Sigmoid colon (tissue), 7 donors: ENCODE measurements around the gene SHB. TPM values are rescaled to one million over a fixed set of nuclear protein-coding genes. Genes with fewer than 3 reads are reported as not detected.
A peak's percentile ranks its signal among the peaks of the same experiment; 100 is the strongest.
"Not testable (repeated sequence)": the region's sequence is repeated elsewhere in the genome, so short reads cannot be mapped to it uniquely, and the experiment has no call there.

Experiments
- DNase-seq: peaks from one replicate; pipeline ENCODE4 v3.0.0-alpha.2; 2019
- H3K27ac ChIP-seq, 4 donors: fragments of 200-600 bp; sonication (generic); one replicate each; pipeline ENCODE4 v1.5.1; 2016 to 2019; ENCODE audit warnings: mild to moderate bottlenecking in 1 of 4
- H3K27me3 ChIP-seq, 3 donors: fragments of 200-600 bp; sonication (generic); one replicate each; pipeline ENCODE4 v1.5.1; 2019; ENCODE audit warnings: mild to moderate bottlenecking in 1 of 3
- H3K36me3 ChIP-seq, 4 donors: fragments of 200-600 bp; sonication (generic); one replicate each; pipeline ENCODE4 v1.5.1; 2016 to 2019
- H3K4me1 ChIP-seq, 4 donors: fragments of 200-600 bp; sonication (generic); one replicate each; pipeline ENCODE4 v1.5.1; 2017 to 2019
- H3K4me3 ChIP-seq, 4 donors: fragments of 200-600 bp; sonication (generic); one replicate each; pipeline ENCODE4 v1.5.1; 2017 to 2019; ENCODE audit warnings: mild to moderate bottlenecking in 2 of 4, moderate library complexity in 1 of 4
- H3K9me3 ChIP-seq, 4 donors: fragments of 200-600 bp in 3 of 4; sonication (generic) in 3 of 4; one replicate each; pipeline versions ENCODE4 v1.5.1 to v1.6.1; 2013 to 2019
- EP300 ChIP-seq, 4 donors: sonication (generic); formaldehyde crosslinking; IDR thresholded peaks; one replicate each; pipeline ENCODE4 v1.6.1; 2017; ENCODE audit warnings: antibody characterized with exemption in 4 of 4
- POLR2A ChIP-seq, 2 donors: fragments of 450-650 bp; IDR thresholded peaks; one replicate each; pipeline ENCODE4 v1.6.1; 2016; ENCODE audit warnings: antibody characterized with exemption in 2 of 2, mild to moderate bottlenecking in 2 of 2, moderate library complexity in 2 of 2
- POLR2AphosphoS5 ChIP-seq, 4 donors: sonication (generic); formaldehyde crosslinking; IDR thresholded peaks; one replicate each; pipeline ENCODE4 v1.6.1; 2017; ENCODE audit warnings: antibody characterized with exemption in 4 of 4
- WGBS, 2 donors: extraction: QIAGEN DNeasy Blood & Tissue Kit; methylation state at CpG; one replicate each; pipeline ENCODE4 v1.1.7; 2013; 5-methylcytosine and 5-hydroxymethylcytosine counted together
- intact Hi-C: fragments of 100-400 bp; cut with DNase I; formaldehyde crosslinking; loops from one replicate; pipeline ENCODE4 v1.15.1; 2023
- polyA plus RNA-seq, 3 donors: library from polyadenylated mRNA; stranded (reverse); fragments of 200-250 nt; gene quantifications; one replicate each; pipeline ENCODE4 v1.2.3, GENCODE V29; 2013
- total RNA-seq, 4 donors: library from RNA; depleted of rRNA; stranded (reverse); fragments of >200 nt; gene quantifications; one replicate each; pipeline ENCODE4 v1.1.0, GENCODE V29; 2016
- TF ChIP-seq, protein P1 (sequence below), 4 experiments: fragments of 450-650 bp in 3 of 4; fragments of 200-600 bp in 1 of 4; IDR thresholded peaks; one replicate each; pipeline ENCODE4 v1.5.1; 2016 to 2019; ENCODE audit warnings: antibody characterized with exemption in 4 of 4, mild to moderate bottlenecking in 3 of 4, moderate library complexity in 2 of 4
- donor health status: healthy with polysubstance abuse.
- donor health status: Bipolar disorder and iron deficiency.
- donor health status: healthy.

The SHB gene
- total and polyA plus RNA-seq, 7 donors = 6.8 to 33.7 (median 10.2) TPM

- no peak for DNase-seq
- peaks cover 0 to 70% (median 17%) of the 10 kb centered on the region in 4 donors for H3K36me3 ChIP-seq
Measured at GRCh38 chr9:37897665-37898064, 171.4 kb downstream of the SHB start.

DNA sequence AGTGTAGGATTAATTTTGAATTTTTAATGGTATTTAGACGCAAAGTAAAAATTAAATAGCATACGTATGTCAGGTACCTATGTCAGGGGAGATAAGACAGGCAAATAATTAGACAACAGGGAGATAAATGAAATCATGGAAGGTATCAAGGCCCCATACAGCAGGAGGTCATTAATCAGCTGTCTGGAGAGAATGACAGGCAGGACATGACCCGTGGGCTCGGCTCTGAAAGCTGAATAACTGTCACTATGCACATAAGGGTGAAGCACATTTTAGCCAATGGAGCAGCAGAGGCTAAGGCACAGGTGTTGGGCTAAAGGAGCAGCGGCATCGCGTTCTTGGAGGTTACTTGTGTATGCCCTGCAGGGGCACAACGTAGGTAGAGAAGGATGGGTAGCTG lies 177.0 kb downstream of the SHB start:
- H3K9me3 ChIP-seq = no peaks in the 10 kb centered on the region
- 92 to 93% methylated on average over 8 of the region's 8 CpGs for WGBS, 2 donors
- H3K4me3 ChIP-seq = no peak overlapping the region
- DNase-seq = no peak
- H3K4me1 ChIP-seq = no peaks in the 10 kb centered on the region
- H3K27me3 ChIP-seq = no peaks in the 10 kb centered on the region
- intact Hi-C loops = no loop called here
- peaks cover 0 to 70% (median 15%) of the 10 kb centered on the region in 4 donors for H3K36me3 ChIP-seq
- H3K27ac ChIP-seq = no peak overlapping the region
- no peak for TF ChIP-seq EP300 (IDR thresholded peaks at IDR 0.05)
- TF ChIP-seq, protein P1, sequence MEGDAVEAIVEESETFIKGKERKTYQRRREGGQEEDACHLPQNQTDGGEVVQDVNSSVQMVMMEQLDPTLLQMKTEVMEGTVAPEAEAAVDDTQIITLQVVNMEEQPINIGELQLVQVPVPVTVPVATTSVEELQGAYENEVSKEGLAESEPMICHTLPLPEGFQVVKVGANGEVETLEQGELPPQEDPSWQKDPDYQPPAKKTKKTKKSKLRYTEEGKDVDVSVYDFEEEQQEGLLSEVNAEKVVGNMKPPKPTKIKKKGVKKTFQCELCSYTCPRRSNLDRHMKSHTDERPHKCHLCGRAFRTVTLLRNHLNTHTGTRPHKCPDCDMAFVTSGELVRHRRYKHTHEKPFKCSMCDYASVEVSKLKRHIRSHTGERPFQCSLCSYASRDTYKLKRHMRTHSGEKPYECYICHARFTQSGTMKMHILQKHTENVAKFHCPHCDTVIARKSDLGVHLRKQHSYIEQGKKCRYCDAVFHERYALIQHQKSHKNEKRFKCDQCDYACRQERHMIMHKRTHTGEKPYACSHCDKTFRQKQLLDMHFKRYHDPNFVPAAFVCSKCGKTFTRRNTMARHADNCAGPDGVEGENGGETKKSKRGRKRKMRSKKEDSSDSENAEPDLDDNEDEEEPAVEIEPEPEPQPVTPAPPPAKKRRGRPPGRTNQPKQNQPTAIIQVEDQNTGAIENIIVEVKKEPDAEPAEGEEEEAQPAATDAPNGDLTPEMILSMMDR (IDR thresholded peaks at IDR 0.05) = no peak
- TF ChIP-seq POLR2AphosphoS5 (IDR thresholded peaks at IDR 0.05) = no peak
- TF ChIP-seq POLR2A (IDR thresholded peaks at IDR 0.05) = no peak

More at GRCh38 chr9:37897665-37898064, 171.4 kb downstream of the SHB start:
- Histone ChIP-seq H3K27ac (no peak overlapping the region), H3K4me3 (no peak overlapping the region), H3K4me1 (peaks cover 0 to 14% (median 8%) of the 10 kb centered on the region in 4 donors), H3K9me3 (no peaks in the 10 kb centered on the region), H3K27me3 (no peaks in the 10 kb centered on the region)
- WGBS, 2 donors = 40 to 49% methylated on average over 2 of the region's 2 CpGs
- TF ChIP-seq EP300 (IDR thresholded peaks at IDR 0.05) (no peak), POLR2AphosphoS5 (IDR thresholded peaks at IDR 0.05) (no peak), POLR2A (IDR thresholded peaks at IDR 0.05) (no peak)
- TF ChIP-seq, protein P1 (IDR thresholded peaks at IDR 0.05) = no peak
- intact Hi-C loops = no loop called here

DNA sequence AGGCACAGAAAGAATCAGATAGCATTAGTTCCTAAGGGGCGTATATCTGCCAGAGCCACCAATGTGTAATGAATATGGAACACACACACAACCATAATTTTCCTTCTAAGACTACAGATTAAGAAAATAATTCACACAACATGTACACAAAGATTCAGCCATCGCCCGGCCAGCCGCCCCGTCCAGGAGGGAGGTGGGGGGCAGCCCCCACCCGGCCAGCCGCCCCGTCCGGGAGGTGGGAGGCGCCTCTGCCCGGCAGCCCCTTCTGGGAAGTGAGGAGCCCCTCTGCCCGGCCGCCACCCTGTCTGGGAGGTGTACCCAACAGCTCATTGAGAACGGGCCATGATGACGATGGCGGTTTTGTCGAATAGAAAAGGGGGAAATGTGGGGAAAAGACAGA lies 178.0 kb downstream of the SHB start:
- intact Hi-C loops, H3K27me3 ChIP-seq, H3K27ac ChIP-seq, H3K9me3 ChIP-seq, H3K4me3 ChIP-seq, DNase-seq, H3K4me1 ChIP-seq: not testable (repeated sequence)
- peaks cover 0 to 68% (median 13%) of the 10 kb centered on the region in 4 donors for H3K36me3 ChIP-seq
- 97 to 98% methylated on average over 15 of the region's 17 CpGs for WGBS, 2 donors

DNA sequence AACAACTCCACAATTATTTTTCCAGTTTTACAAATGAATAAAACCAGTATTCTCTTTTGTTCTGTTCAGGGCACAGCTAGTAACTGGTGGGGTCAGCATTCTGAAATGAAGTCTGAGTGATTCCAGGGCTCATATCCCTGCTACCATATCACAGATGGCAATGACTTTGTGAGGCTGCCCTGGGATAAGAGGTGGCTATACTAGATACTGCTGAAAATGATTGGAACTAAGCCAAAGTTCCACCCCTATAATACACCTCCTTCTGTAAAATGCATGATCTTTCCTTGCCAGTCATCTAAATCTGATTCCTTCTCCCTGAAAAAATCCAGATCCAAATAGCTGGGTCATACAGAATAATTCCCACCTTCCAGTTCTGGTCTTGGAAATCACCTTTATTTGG lies 179.5 kb downstream of the SHB start:
- no peak overlapping the region for H3K4me3 ChIP-seq
- H3K27me3 ChIP-seq = no peaks in the 10 kb centered on the region
- no peaks in the 10 kb centered on the region for H3K9me3 ChIP-seq
- DNase-seq = no peak
- peaks cover 0 to 67% (median 8%) of the 10 kb centered on the region in 4 donors for H3K36me3 ChIP-seq
- no peak overlapping the region for H3K27ac ChIP-seq
- intact Hi-C loops = no loop called here
- H3K4me1 ChIP-seq = no peaks in the 10 kb centered on the region
- TF ChIP-seq POLR2AphosphoS5 (IDR thresholded peaks at IDR 0.05) (no peak), EP300 (IDR thresholded peaks at IDR 0.05) (no peak), POLR2A (IDR thresholded peaks at IDR 0.05) (no peak)
- TF ChIP-seq, protein P1 (IDR thresholded peaks at IDR 0.05) = no peak

DNA sequence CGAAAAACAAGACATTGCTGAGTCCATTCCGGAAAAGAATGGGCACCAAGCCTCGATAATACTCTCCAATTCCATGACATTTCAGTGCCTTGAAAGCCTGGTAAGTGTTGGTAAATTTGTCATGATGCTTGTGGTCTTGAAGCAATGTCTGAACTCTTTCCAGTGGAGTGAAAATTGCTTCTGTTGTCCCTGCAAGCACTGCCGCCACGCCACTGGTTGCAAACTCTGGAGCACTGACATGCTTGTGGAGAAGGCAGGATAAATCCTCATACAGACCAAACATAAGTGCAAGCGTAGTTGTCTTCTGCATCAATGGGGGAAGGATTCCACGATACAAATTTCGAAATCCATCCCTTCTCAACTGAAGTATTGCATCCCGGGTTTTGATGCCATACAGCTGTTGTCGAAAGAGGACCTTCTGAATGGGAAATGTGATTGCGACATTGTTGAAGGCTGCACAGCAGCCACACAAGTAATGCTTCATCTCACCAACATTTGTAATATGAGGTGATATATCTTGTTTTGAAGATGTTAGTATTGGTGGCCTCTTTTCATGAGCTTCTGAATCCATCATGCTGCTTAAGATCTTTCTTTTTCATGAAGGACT lies 180.9 kb downstream of the SHB start:
- H3K36me3 ChIP-seq = peaks cover 0 to 52% (median 4%) of the 10 kb centered on the region in 4 donors
- H3K27me3 ChIP-seq, DNase-seq, H3K4me1 ChIP-seq, H3K9me3 ChIP-seq, H3K27ac ChIP-seq, H3K4me3 ChIP-seq, intact Hi-C loops: not testable (repeated sequence)
- TF ChIP-seq POLR2AphosphoS5 (IDR thresholded peaks at IDR 0.05) = peak in 1 of 4 donors; percentile 7
- 87 to 89% methylated on average over 11 of the region's 11 CpGs for WGBS, 2 donors

GRCh38 chr9:37880916-37881479 lies 188.0 kb downstream of the SHB start:
- H3K27me3 ChIP-seq = no peaks in the 10 kb centered on the region
- no peaks in the 10 kb centered on the region for H3K9me3 ChIP-seq
- H3K4me1 ChIP-seq = no peaks in the 10 kb centered on the region
- peaks cover 0 to 38% (median 0%) of the 10 kb centered on the region in 4 donors for H3K36me3 ChIP-seq
- TF ChIP-seq POLR2AphosphoS5 (IDR thresholded peaks at IDR 0.05) (no peak), POLR2A (IDR thresholded peaks at IDR 0.05) (no peak), EP300 (IDR thresholded peaks at IDR 0.05) (no peak)
- TF ChIP-seq, protein P1 (IDR thresholded peaks at IDR 0.05) = no peak
- H3K4me3 ChIP-seq = no peak overlapping the region
- DNase-seq = no peak
- WGBS, 2 donors = 90 to 96% methylated on average over 2 of the region's 2 CpGs
- intact Hi-C loops = no loop called here
- no peak overlapping the region for H3K27ac ChIP-seq
